Chondrocyte (in vitro differentiated cells): ENCODE results near the gene SPPL2B. TPM values are rescaled to one million over a fixed set of nuclear protein-coding genes. Genes with fewer than 3 reads are reported as not detected.

Experiments used
- DNase-seq: peaks from one replicate; pipeline ENCODE4 v3.0.0; 2021; ENCODE audit warnings: mixed read lengths, low spot score
- H3K27ac Mint-ChIP-seq: one replicate; pipeline ENCODE4 v1.8.0; 2021; ENCODE audit warnings: mild to moderate bottlenecking, moderate library complexity, mixed read lengths; ENCODE audit not compliant: unreplicated experiment
- H3K27me3 Mint-ChIP-seq: 2 replicates; pipeline ENCODE4 v1.8.0; 2021; ENCODE audit warnings: low read depth, mixed read lengths
- H3K36me3 Mint-ChIP-seq: 2 replicates; pipeline ENCODE4 v1.8.0; 2021; ENCODE audit warnings: low read depth, mixed read lengths
- H3K4me1 Mint-ChIP-seq: 2 replicates; pipeline ENCODE4 v1.8.0; 2021; ENCODE audit warnings: low read depth, mild to moderate bottlenecking, mixed read lengths
- H3K4me3 Mint-ChIP-seq: one replicate; pipeline ENCODE4 v1.8.0; 2021; ENCODE audit warnings: mild to moderate bottlenecking, moderate library complexity, mixed read lengths; ENCODE audit not compliant: unreplicated experiment
- H3K9me3 Mint-ChIP-seq: 2 replicates; pipeline ENCODE4 v1.8.0; 2021; ENCODE audit warnings: low read depth, mixed read lengths
- total RNA-seq: library from RNA; stranded (reverse); gene quantifications from 3 replicates; pipeline ENCODE4 v1.2.1, GENCODE V29; 2021
- TF ChIP-seq, protein P1 (sequence below): fragments of 200-600 bp; sonication (generic); IDR thresholded peaks from 2 replicates; pipeline ENCODE4 v1.5.0; 2021; ENCODE audit warnings: antibody characterized with exemption, mild to moderate bottlenecking, moderate library complexity

The SPPL2B gene
- total RNA-seq, 1 donor from 2014 or later, result 48.9 TPM

DNA sequence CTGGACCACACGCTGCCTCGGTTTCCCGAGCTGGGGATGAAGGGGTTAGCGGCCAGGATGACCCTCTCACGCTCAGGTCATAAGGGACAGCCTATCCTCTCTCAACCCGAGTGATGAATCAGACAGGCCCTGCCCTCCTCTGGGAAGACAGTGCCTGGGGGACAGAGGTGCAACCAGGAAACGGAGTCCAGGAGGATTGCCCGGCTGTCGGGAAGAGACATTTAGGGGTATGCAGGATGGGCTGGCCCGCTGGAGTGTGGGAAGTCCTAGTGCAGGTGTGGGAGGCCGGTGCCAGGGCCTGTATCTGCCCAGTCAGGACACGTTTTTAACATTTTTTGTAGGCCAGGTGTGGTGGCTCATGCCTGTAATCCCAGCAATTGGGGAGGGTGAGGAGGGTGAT lies 8.4 kb upstream of the SPPL2B start:
- TF ChIP-seq, protein P1, sequence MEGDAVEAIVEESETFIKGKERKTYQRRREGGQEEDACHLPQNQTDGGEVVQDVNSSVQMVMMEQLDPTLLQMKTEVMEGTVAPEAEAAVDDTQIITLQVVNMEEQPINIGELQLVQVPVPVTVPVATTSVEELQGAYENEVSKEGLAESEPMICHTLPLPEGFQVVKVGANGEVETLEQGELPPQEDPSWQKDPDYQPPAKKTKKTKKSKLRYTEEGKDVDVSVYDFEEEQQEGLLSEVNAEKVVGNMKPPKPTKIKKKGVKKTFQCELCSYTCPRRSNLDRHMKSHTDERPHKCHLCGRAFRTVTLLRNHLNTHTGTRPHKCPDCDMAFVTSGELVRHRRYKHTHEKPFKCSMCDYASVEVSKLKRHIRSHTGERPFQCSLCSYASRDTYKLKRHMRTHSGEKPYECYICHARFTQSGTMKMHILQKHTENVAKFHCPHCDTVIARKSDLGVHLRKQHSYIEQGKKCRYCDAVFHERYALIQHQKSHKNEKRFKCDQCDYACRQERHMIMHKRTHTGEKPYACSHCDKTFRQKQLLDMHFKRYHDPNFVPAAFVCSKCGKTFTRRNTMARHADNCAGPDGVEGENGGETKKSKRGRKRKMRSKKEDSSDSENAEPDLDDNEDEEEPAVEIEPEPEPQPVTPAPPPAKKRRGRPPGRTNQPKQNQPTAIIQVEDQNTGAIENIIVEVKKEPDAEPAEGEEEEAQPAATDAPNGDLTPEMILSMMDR, result no peak
- Mint-ChIP-seq H3K27ac (no peak overlapping the region), H3K36me3 (peaks cover 5% of the 10 kb centered on the region), H3K4me3 (no peak overlapping the region), H3K9me3 (peaks cover 5% of the 10 kb centered on the region), H3K27me3 (no peaks in the 10 kb centered on the region), H3K4me1 (peaks cover 11% of the 10 kb centered on the region)
- DNase-seq, result no peak

DNA sequence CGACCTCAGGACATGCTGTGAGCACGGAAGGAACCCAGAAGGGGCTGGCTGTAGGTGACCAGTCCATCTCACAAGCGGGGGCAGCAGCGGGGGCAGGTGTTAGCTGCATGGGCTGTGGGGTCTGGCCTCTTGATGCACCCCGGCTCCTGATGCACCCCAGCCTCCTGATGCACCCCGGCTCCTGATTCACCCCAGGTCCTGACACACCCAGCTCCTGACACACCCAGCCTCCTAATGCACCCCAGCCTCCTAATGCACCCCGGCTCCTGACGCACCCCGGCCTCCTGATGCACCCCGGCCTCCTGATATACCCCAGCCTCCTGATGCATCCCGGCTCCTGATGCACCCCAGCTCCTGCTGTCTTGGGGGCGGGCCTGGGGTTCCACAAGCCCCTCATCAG lies 7.5 kb upstream of the SPPL2B start:
- DNase-seq, result no peak
- peaks cover 8% of the 10 kb centered on the region for H3K36me3 Mint-ChIP-seq
- no peak overlapping the region for H3K4me3 Mint-ChIP-seq
- no peaks in the 10 kb centered on the region for H3K9me3 Mint-ChIP-seq
- no peaks in the 10 kb centered on the region for H3K27me3 Mint-ChIP-seq
- H3K27ac Mint-ChIP-seq, result no peak overlapping the region
- TF ChIP-seq, protein P1, result no peak
- peaks cover 12% of the 10 kb centered on the region for H3K4me1 Mint-ChIP-seq

DNA sequence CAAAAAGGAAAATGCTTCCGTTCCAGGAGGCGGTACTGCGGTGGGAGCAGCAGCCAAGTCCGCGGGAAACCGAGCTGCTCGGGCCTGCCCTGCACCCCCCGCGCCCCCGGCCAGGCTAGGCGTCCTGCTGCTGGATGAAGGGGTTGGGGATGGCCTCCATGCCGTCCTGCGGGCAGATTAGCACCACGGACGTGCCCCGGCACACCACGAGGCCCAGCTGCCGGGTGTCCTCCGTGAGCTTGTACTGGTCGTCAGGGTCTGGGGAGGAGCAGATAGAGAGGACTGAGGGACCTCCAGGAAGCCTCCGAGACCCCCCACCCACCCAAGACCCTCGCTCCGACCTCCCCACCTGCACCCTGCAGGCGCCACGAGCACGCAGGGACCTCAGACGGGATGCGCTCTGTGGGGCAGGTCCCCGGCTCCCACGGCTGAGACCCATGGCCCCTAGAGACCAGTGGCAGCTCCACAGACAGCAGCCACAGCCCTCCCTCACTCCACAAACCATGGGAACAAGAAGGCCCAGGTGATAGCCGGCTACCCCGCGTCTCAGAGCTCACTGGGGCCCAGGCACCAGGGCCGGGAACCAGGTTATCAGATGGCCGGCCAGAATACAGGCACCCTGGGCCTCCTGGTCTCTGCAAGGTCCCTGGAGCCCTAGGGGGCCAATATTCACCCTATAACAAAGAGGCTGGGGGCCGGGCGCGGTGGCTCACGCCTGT lies 6.8 kb upstream of the SPPL2B start:
- peaks cover 10% of the 10 kb centered on the region for H3K36me3 Mint-ChIP-seq
- no peak overlapping the region for H3K27ac Mint-ChIP-seq
- H3K4me3 Mint-ChIP-seq, result no peak overlapping the region
- TF ChIP-seq, protein P1, result no peak
- no peaks in the 10 kb centered on the region for H3K27me3 Mint-ChIP-seq
- no peak for DNase-seq
- H3K4me1 Mint-ChIP-seq, result peaks cover 16% of the 10 kb centered on the region
- H3K9me3 Mint-ChIP-seq, result no peaks in the 10 kb centered on the region

DNA sequence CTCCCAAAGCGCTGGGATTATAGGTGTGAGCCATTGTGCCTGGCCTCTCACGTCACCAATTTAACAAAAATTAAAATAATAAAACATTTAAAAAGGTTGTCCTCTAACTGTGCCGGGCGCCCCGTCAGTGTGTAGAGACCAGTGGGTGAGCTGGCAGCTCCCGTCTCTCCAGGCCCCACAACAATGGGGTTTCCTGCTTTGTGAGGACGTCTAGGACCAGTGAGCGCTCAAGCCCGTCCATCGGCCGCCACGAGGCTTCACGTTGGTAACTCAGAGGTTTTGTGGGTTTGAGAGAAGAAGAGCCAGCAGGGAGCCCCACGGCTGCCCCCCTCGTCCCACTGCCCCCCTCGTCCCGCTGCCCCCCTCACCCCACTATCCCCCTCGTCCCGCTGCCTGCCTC lies 4.8 kb upstream of the SPPL2B start:
- Mint-ChIP-seq H3K27ac (no peak overlapping the region), H3K4me1 (peaks cover 24% of the 10 kb centered on the region), H3K27me3 (no peaks in the 10 kb centered on the region), H3K9me3 (no peaks in the 10 kb centered on the region), H3K36me3 (peaks cover 11% of the 10 kb centered on the region), H3K4me3 (no peak overlapping the region)
- no peak for DNase-seq
- TF ChIP-seq, protein P1, result no peak

DNA sequence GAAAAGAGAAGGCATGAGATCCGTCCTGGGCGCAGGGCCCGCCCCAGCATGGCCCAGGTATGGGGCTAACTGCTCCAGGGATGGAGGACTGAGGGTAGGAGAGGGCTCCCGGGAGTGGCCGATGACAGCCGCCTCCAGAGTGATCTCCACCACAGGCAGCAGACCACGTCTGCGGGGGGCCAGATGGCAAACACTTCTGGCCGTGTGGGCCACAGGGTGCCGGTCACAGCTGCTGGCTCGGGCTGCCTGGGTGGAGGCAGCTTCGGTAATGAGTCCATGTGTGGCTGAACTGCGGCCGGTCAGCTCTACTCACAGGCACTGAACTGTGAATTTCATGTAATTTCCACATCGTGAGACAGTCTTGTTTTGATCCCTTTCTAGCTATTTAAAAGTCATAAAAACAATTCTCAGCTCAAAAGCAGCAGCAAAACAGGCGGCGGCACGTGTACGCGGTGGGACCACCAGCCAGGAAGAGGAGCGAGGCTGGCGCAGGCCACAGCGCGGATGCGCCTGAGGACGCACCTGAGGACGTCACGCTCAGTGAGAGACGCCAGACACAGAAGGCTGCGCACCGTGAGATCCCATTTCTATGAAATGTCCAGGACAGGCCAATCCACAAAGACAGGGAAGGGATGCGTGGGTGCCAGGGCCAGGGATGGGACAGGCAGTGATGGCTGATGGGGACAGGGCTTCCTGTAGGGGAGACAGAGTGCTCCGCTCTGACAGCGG lies 4.1 kb upstream of the SPPL2B start:
- H3K27ac Mint-ChIP-seq, result no peak overlapping the region

More for the DNA sequence above, 4.1 kb upstream of the SPPL2B start:
- Mint-ChIP-seq H3K4me3 (no peak overlapping the region), H3K36me3 (peaks cover 11% of the 10 kb centered on the region), H3K27me3 (no peaks in the 10 kb centered on the region), H3K4me1 (peaks cover 28% of the 10 kb centered on the region), H3K9me3 (no peaks in the 10 kb centered on the region)
- no peak for DNase-seq
- TF ChIP-seq, protein P1, result no peak
